Naive B cell (primary cell): ENCODE results near the gene VASN. TPM values are rescaled to one million over a fixed set of nuclear protein-coding genes. Genes with fewer than 3 reads are reported as not detected.

Source experiments
- polyA plus RNA-seq, 6 donors: library from polyadenylated mRNA; unstranded; fragments of 300-500 nt; fragmentation: Illumina TruSeq; gene quantifications; one replicate each; pipeline ENCODE4 v1.2.3, GENCODE V29; 2021; ENCODE audit warnings: low read depth in 6 of 6

The VASN gene
- polyA plus RNA-seq, 6 donors from 2014 or later = 0.13 to 0.21 (median 0.16) TPM; not detected in 3

Other genes starting within 250 kb of the VASN start
- gene SRL, start 129.8 kb upstream of the VASN start, polyA plus RNA-seq = not detected
- gene TFAP4, start 98.8 kb upstream of the VASN start, polyA plus RNA-seq = 1 to 10 TPM in 1 of 6 donors, under 1 TPM in 5; 0.77 to 1.5 (median 0.87) TPM
- gene GLIS2, start 55.8 kb upstream of the VASN start, polyA plus RNA-seq = not detected
- 10 to 100 TPM; 33.1 to 54.6 (median 47.6) TPM for gene PAM16, start 20.5 kb upstream of the VASN start, polyA plus RNA-seq
- 10 to 100 TPM in 5 of 6 donors, 1 to 10 TPM in 1; 9.0 to 40.1 (median 20.7) TPM for gene CORO7, start 44.7 kb downstream of the VASN start, polyA plus RNA-seq
- 10 to 100 TPM; 42.3 to 64.2 (median 44.2) TPM for gene DNAJA3, start 54.0 kb downstream of the VASN start, polyA plus RNA-seq
- gene NMRAL1, start 102.8 kb downstream of the VASN start, polyA plus RNA-seq = 10 to 100 TPM; 18.1 to 50.9 (median 31.6) TPM
- gene HMOX2, start 104.5 kb downstream of the VASN start, polyA plus RNA-seq = 10 to 100 TPM; 36.9 to 49.8 (median 41.9) TPM
- gene CDIP1, start 166.9 kb downstream of the VASN start, polyA plus RNA-seq = 10 to 100 TPM; 10.9 to 26.5 (median 17.3) TPM
- under 1 TPM in 2 of 6 donors, not detected in 4; 0.09 to 0.11 TPM for gene C16orf96, start 184.5 kb downstream of the VASN start, polyA plus RNA-seq
- 1 to 10 TPM; 2.6 to 7.5 (median 5.0) TPM for gene UBALD1, start 243.0 kb downstream of the VASN start, polyA plus RNA-seq